ENCODE measurements around the gene ZNF280D. TPM values are rescaled to one million over a fixed set of nuclear protein-coding genes. Genes with fewer than 3 reads are reported as not detected.

The ZNF280D gene
- polyA plus RNA-seq, 2 of the 4 experiments (the other 2 are of a cell fraction): 13.4 to 21.8 TPM

GRCh38 chr15:56735589-56735988, 2.3 kb upstream of the ZNF280D start:
- peaks cover 19% of the 10 kb centered on the region for H3K4me1 ChIP-seq
- no peak overlapping the region for H3K4me2 ChIP-seq
- ATAC-seq (no peak), FAIRE-seq (no peak), DNase-seq (ENCODE audit: low read depth in 1 of 2, low spot score in 1 of 2) (no peak)
- no peak overlapping the region for H3K4me3 ChIP-seq
- WGBS (ENCODE audit: missing lambda C conversion rate): 54% methylated on average over 3 of the region's 3 CpGs
- POLR2A ChIA-PET: no interaction called here
- H3K9me3 ChIP-seq: peaks cover 12% of the 10 kb centered on the region; the same call in 2 of the 3 replicates
- CTCF ChIA-PET: interaction anchor here (1.5 kb wide), 1 partner anchor 66 kb away, joined by 4 read pairs; no protein-coding TSS in a partner anchor
- no peak for TF ChIP-seq POLR2A (IDR thresholded peaks at IDR 0.05; ENCODE audit: low read length)
- no peak for TF ChIP-seq TFCP2L1 (CRISPR knock-in tag; IDR thresholded peaks at IDR 0.05)
- no peak for TF ChIP-seq CTCF (IDR thresholded peaks at IDR 0.05)
- TF ChIP-seq FOSB (CRISPR knock-in tag; IDR thresholded peaks at IDR 0.05): no peak
- no peak for TF ChIP-seq CEBPB (IDR thresholded peaks at IDR 0.05)
- TF ChIP-seq EP300 (IDR thresholded peaks at IDR 0.05): no peak
- no peak for TF ChIP-seq ATOH8 (CRISPR knock-in tag; IDR thresholded peaks at IDR 0.05; ENCODE audit: low read depth)
- TF ChIP-seq GATA3 (IDR thresholded peaks at IDR 0.05; ENCODE audit: borderline replicate concordance): no peak
- TF ChIP-seq RNF2 (IDR thresholded peaks at IDR 0.05; ENCODE audit: borderline replicate concordance, low read depth): no peak
- no peak for TF ChIP-seq E2F6 (IDR thresholded peaks at IDR 0.05; ENCODE audit: borderline replicate concordance, low read depth)
- TF ChIP-seq HOXB5 (CRISPR knock-in tag; IDR thresholded peaks at IDR 0.05): no peak
- TF ChIP-seq RAD21 (conservative IDR thresholded peaks at IDR 0.05 in 1 of 2, IDR thresholded peaks at IDR 0.05 in 1 of 2): no peak
- TF ChIP-seq RFX5 (IDR thresholded peaks at IDR 0.05): no peak
- TF ChIP-seq ZSCAN20 (CRISPR knock-in tag; IDR thresholded peaks at IDR 0.05): no peak
- TF ChIP-seq RARB (CRISPR knock-in tag; IDR thresholded peaks at IDR 0.05): no peak
- no peak for TF ChIP-seq FOXS1 (CRISPR knock-in tag; IDR thresholded peaks at IDR 0.05)
- TF ChIP-seq CBX8 (IDR thresholded peaks at IDR 0.05): no peak
- no peak for TF ChIP-seq MAFK (IDR thresholded peaks at IDR 0.05; ENCODE audit: partially characterized antibody)
- TF ChIP-seq PBX3 (IDR thresholded peaks at IDR 0.05): no peak
- H3K27ac ChIP-seq: no peak overlapping the region

GRCh38 chr15:56734013-56734635, 815 bp upstream of the ZNF280D start:
- ATAC-seq (no peak), DNase-seq (ENCODE audit: low read depth in 1 of 2, low spot score in 1 of 2) (peak in 1 of 2 experiments; percentile 36), FAIRE-seq (no peak)
- WGBS (ENCODE audit: missing lambda C conversion rate): 74% methylated on average over 9 of the region's 9 CpGs
- Histone ChIP-seq H3K4me2 (peak overlapping the region; percentile 89), H3K9me3 (peaks cover 9% of the 10 kb centered on the region; the same call in 1 of the 3 replicates), H3K27ac (peak overlapping the region; percentile 93 to 98), H3K4me3 (peak overlapping the region; percentile 55), H3K4me1 (peaks cover 23% of the 10 kb centered on the region)
- CTCF ChIA-PET: interaction anchor here (0.9 to 2.3 kb wide), 3 partner anchors 12 to 88 kb away, joined by 3 to 6 read pairs (median 3); no protein-coding TSS in a partner anchor
- POLR2A ChIA-PET: interaction anchor here (0.6 to 1.7 kb wide), 26 partner anchors 10 to 427 kb away, joined by 3 to 17 read pairs (median 4); partner anchors contain the start of gene TCF12
- peak; percentile 77 for TF ChIP-seq RNF2 (IDR thresholded peaks at IDR 0.05; ENCODE audit: borderline replicate concordance, low read depth)
- no peak for TF ChIP-seq ZC3H11A (IDR thresholded peaks at IDR 0.05)
